Mesodermal cell (in vitro differentiated cells): ENCODE data around the gene CNKSR3.

Source experiments
- H3K27ac ChIP-seq: 2 replicates; pipeline ENCODE4 v1.7.0; 2013; ENCODE audit warnings: mild to moderate bottlenecking, low read depth, low read length, moderate library complexity; ENCODE audit not compliant: severe bottlenecking
- H3K36me3 ChIP-seq: 2 replicates; pipeline ENCODE4 v1.7.1; 2013; ENCODE audit warnings: mild to moderate bottlenecking, low read length, moderate library complexity; ENCODE audit not compliant: control insufficient read depth, insufficient read depth
- H3K4me1 ChIP-seq: one replicate; pipeline ENCODE4 v1.7.1; 2013; ENCODE audit warnings: mild to moderate bottlenecking, low read length; ENCODE audit not compliant: insufficient read depth, control insufficient read depth, poor library complexity, severe bottlenecking
- H3K4me3 ChIP-seq: 2 replicates; pipeline ENCODE4 v1.7.0; 2013; ENCODE audit warnings: low read length, control low read depth, mild to moderate bottlenecking; ENCODE audit not compliant: insufficient read depth, poor library complexity, severe bottlenecking; ENCODE audit errors: extremely low read depth
- H3K9me3 ChIP-seq: 2 replicates; pipeline ENCODE4 v1.7.1; 2013; ENCODE audit warnings: mild to moderate bottlenecking, low read length, moderate library complexity; ENCODE audit not compliant: control insufficient read depth
- WGBS, 2 experiments: methylation state at CpG; one replicate each; pipeline ENCODE4 v1.1.5; 2013; ENCODE audit warnings: missing lambda C conversion rate in 2 of 2; ENCODE audit not compliant: insufficient coverage in 2 of 2; 5-methylcytosine and 5-hydroxymethylcytosine counted together

Gene CNKSR3

GRCh38 chr6:154463573-154464419, 46.7 kb downstream of the CNKSR3 start:
- Histone ChIP-seq H3K9me3 (no peaks in the 10 kb centered on the region), H3K4me3 (no peak overlapping the region), H3K4me1 (peaks cover 12% of the 10 kb centered on the region), H3K36me3 (no peaks in the 10 kb centered on the region), H3K27ac (no peak overlapping the region)
- 70 to 84% methylated on average over 3 to 6 of the region's 7 CpGs for WGBS, 2 experiments

GRCh38 chr6:154462425-154462824, 48.1 kb downstream of the CNKSR3 start:
- H3K4me3 ChIP-seq: no peak overlapping the region
- no peaks in the 10 kb centered on the region for H3K36me3 ChIP-seq
- H3K9me3 ChIP-seq: no peaks in the 10 kb centered on the region
- H3K27ac ChIP-seq: no peak overlapping the region
- H3K4me1 ChIP-seq: peaks cover 12% of the 10 kb centered on the region
- 85 to 95% methylated on average over 5 of the region's 5 CpGs for WGBS, 2 experiments

- Histone ChIP-seq H3K4me1 (peaks cover 12% of the 10 kb centered on the region), H3K4me3 (no peak overlapping the region), H3K27ac (no peak overlapping the region), H3K9me3 (no peaks in the 10 kb centered on the region), H3K36me3 (no peaks in the 10 kb centered on the region)
- 100% methylated on average over 1 of the region's 2 CpGs; no CpG with 5 or more reads in 1 of the 2 experiments for WGBS, 2 experiments
Observed at GRCh38 chr6:154461348-154461747, 49.1 kb downstream of the CNKSR3 start.

GRCh38 chr6:154460306-154461071, 50.0 kb downstream of the CNKSR3 start:
- no peaks in the 10 kb centered on the region for H3K9me3 ChIP-seq
- no peaks in the 10 kb centered on the region for H3K36me3 ChIP-seq
- no peak overlapping the region for H3K4me3 ChIP-seq
- peaks cover 12% of the 10 kb centered on the region for H3K4me1 ChIP-seq
- WGBS, 2 experiments: 94 to 97% methylated on average over 10 to 11 of the region's 13 CpGs
- no peak overlapping the region for H3K27ac ChIP-seq

- Histone ChIP-seq H3K27ac (no peak overlapping the region), H3K4me1 (peaks cover 12% of the 10 kb centered on the region), H3K36me3 (no peaks in the 10 kb centered on the region), H3K4me3 (no peak overlapping the region), H3K9me3 (no peaks in the 10 kb centered on the region)
- 93 to 100% methylated on average over 2 to 3 of the region's 6 CpGs for WGBS, 2 experiments
Observed at GRCh38 chr6:154459513-154459912, 51.0 kb downstream of the CNKSR3 start.

GRCh38 chr6:154458565-154459470, 51.7 kb downstream of the CNKSR3 start:
- H3K4me3 ChIP-seq: no peak overlapping the region
- 82 to 92% methylated on average over 4 of the region's 8 CpGs for WGBS, 2 experiments
- H3K27ac ChIP-seq: no peak overlapping the region
- H3K4me1 ChIP-seq: peaks cover 12% of the 10 kb centered on the region
- no peaks in the 10 kb centered on the region for H3K9me3 ChIP-seq
- no peaks in the 10 kb centered on the region for H3K36me3 ChIP-seq

GRCh38 chr6:154457881-154458284, 52.6 kb downstream of the CNKSR3 start:
- H3K36me3 ChIP-seq: no peaks in the 10 kb centered on the region
- H3K27ac ChIP-seq: no peak overlapping the region
- H3K4me3 ChIP-seq: no peak overlapping the region
- peaks cover 12% of the 10 kb centered on the region for H3K4me1 ChIP-seq
- 80 to 93% methylated on average over 2 to 3 of the region's 5 CpGs for WGBS, 2 experiments
- H3K9me3 ChIP-seq: no peaks in the 10 kb centered on the region

GRCh38 chr6:154457046-154457713, 53.3 kb downstream of the CNKSR3 start:
- H3K4me1 ChIP-seq: peaks cover 12% of the 10 kb centered on the region
- H3K4me3 ChIP-seq: no peak overlapping the region
- no peak overlapping the region for H3K27ac ChIP-seq
- H3K9me3 ChIP-seq: no peaks in the 10 kb centered on the region
- no peaks in the 10 kb centered on the region for H3K36me3 ChIP-seq
- WGBS, 2 experiments: 90 to 98% methylated on average over 9 to 10 of the region's 13 CpGs

GRCh38 chr6:154453329-154453728, 57.2 kb downstream of the CNKSR3 start:
- Histone ChIP-seq H3K9me3 (no peaks in the 10 kb centered on the region), H3K4me3 (no peak overlapping the region), H3K27ac (no peak overlapping the region), H3K36me3 (no peaks in the 10 kb centered on the region), H3K4me1 (no peaks in the 10 kb centered on the region)
- no CpG with 5 or more reads among the region's 2 CpGs for WGBS, 2 experiments

- Histone ChIP-seq H3K9me3 (no peaks in the 10 kb centered on the region), H3K36me3 (no peaks in the 10 kb centered on the region), H3K4me1 (peaks cover 6% of the 10 kb centered on the region), H3K4me3 (no peak overlapping the region), H3K27ac (no peak overlapping the region)
- WGBS, 2 experiments: 92% methylated on average over 3 of the region's 3 CpGs; no CpG with 5 or more reads in 1 of the 2 experiments
Observed at GRCh38 chr6:154450498-154450897, 60.0 kb downstream of the CNKSR3 start.
